Sigmoid colon (tissue), 7 donors: ENCODE results near the gene RARA. TPM values are rescaled to one million over a fixed set of nuclear protein-coding genes. Genes with fewer than 3 reads are reported as not detected.

Source experiments
- DNase-seq: peaks from one replicate; pipeline ENCODE4 v3.0.0-alpha.2; 2019
- H3K27ac ChIP-seq, 4 donors: fragments of 200-600 bp; sonication (generic); one replicate each; pipeline ENCODE4 v1.5.1; 2016 to 2019; ENCODE audit warnings: mild to moderate bottlenecking in 1 of 4
- H3K27me3 ChIP-seq, 3 donors: fragments of 200-600 bp; sonication (generic); one replicate each; pipeline ENCODE4 v1.5.1; 2019; ENCODE audit warnings: mild to moderate bottlenecking in 1 of 3
- H3K36me3 ChIP-seq, 4 donors: fragments of 200-600 bp; sonication (generic); one replicate each; pipeline ENCODE4 v1.5.1; 2016 to 2019
- H3K4me1 ChIP-seq, 4 donors: fragments of 200-600 bp; sonication (generic); one replicate each; pipeline ENCODE4 v1.5.1; 2017 to 2019
- H3K4me3 ChIP-seq, 4 donors: fragments of 200-600 bp; sonication (generic); one replicate each; pipeline ENCODE4 v1.5.1; 2017 to 2019; ENCODE audit warnings: mild to moderate bottlenecking in 2 of 4, moderate library complexity in 1 of 4
- H3K9me3 ChIP-seq, 4 donors: fragments of 200-600 bp in 3 of 4; sonication (generic) in 3 of 4; one replicate each; pipeline versions ENCODE4 v1.5.1 to v1.6.1; 2013 to 2019
- EP300 ChIP-seq, 4 donors: sonication (generic); formaldehyde crosslinking; IDR thresholded peaks; one replicate each; pipeline ENCODE4 v1.6.1; 2017; ENCODE audit warnings: antibody characterized with exemption in 4 of 4
- POLR2A ChIP-seq, 2 donors: fragments of 450-650 bp; IDR thresholded peaks; one replicate each; pipeline ENCODE4 v1.6.1; 2016; ENCODE audit warnings: antibody characterized with exemption in 2 of 2, mild to moderate bottlenecking in 2 of 2, moderate library complexity in 2 of 2
- POLR2AphosphoS5 ChIP-seq, 4 donors: sonication (generic); formaldehyde crosslinking; IDR thresholded peaks; one replicate each; pipeline ENCODE4 v1.6.1; 2017; ENCODE audit warnings: antibody characterized with exemption in 4 of 4
- WGBS, 2 donors: extraction: QIAGEN DNeasy Blood & Tissue Kit; methylation state at CpG; one replicate each; pipeline ENCODE4 v1.1.7; 2013; 5-methylcytosine and 5-hydroxymethylcytosine counted together
- intact Hi-C: fragments of 100-400 bp; cut with DNase I; formaldehyde crosslinking; loops from one replicate; pipeline ENCODE4 v1.15.1; 2023
- polyA plus RNA-seq, 3 donors: library from polyadenylated mRNA; stranded (reverse); fragments of 200-250 nt; gene quantifications; one replicate each; pipeline ENCODE4 v1.2.3, GENCODE V29; 2013
- total RNA-seq, 4 donors: library from RNA; depleted of rRNA; stranded (reverse); fragments of >200 nt; gene quantifications; one replicate each; pipeline ENCODE4 v1.1.0, GENCODE V29; 2016
- TF ChIP-seq, protein P1 (sequence below), 4 experiments: fragments of 450-650 bp in 3 of 4; fragments of 200-600 bp in 1 of 4; IDR thresholded peaks; one replicate each; pipeline ENCODE4 v1.5.1; 2016 to 2019; ENCODE audit warnings: antibody characterized with exemption in 4 of 4, mild to moderate bottlenecking in 3 of 4, moderate library complexity in 2 of 4
- donor health status: healthy with polysubstance abuse.
- donor health status: Bipolar disorder and iron deficiency.
- donor health status: healthy.

The RARA gene
- total and polyA plus RNA-seq, 7 donors, result 15.8 to 29.6 (median 26.4) TPM

DNA sequence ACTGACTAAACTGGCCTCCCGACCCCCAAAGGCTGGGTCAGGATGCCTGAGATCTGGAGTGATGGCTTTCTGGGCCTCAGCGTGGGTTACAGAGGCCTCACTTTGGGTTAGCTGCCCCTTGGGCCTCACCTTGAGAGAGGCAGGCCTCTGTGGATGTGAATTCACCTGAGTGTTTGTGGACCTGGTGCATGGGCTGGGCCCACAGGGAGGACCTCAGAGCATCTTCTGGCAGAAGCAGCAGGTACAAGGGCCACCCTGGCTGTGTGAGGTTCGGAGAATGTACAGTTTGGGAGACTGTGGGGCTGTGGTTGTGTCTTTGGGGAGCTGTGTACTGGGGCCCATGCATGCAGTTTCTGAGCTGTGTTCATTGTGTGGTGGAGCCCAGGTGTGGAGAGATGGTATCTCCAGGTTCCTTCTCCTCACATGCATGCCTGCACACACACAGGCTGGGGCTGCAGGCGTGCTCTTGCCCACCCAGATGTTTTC, 18.3 kb downstream of the RARA start:
- Histone ChIP-seq H3K4me3 (no peak overlapping the region), H3K27ac (peak overlapping the region; percentile 93 to 98 (median 96)), H3K9me3 (no peaks in the 10 kb centered on the region), H3K4me1 (peaks cover 0 to 100% (median 100%) of the 10 kb centered on the region in 4 donors), H3K27me3 (no peaks in the 10 kb centered on the region), H3K36me3 (no peaks in the 10 kb centered on the region)
- intact Hi-C loops, result no loop called here
- no peak for DNase-seq
- TF ChIP-seq EP300 (IDR thresholded peaks at IDR 0.05) (no peak), POLR2AphosphoS5 (IDR thresholded peaks at IDR 0.05) (no peak), POLR2A (IDR thresholded peaks at IDR 0.05) (no peak)
- TF ChIP-seq, protein P1, sequence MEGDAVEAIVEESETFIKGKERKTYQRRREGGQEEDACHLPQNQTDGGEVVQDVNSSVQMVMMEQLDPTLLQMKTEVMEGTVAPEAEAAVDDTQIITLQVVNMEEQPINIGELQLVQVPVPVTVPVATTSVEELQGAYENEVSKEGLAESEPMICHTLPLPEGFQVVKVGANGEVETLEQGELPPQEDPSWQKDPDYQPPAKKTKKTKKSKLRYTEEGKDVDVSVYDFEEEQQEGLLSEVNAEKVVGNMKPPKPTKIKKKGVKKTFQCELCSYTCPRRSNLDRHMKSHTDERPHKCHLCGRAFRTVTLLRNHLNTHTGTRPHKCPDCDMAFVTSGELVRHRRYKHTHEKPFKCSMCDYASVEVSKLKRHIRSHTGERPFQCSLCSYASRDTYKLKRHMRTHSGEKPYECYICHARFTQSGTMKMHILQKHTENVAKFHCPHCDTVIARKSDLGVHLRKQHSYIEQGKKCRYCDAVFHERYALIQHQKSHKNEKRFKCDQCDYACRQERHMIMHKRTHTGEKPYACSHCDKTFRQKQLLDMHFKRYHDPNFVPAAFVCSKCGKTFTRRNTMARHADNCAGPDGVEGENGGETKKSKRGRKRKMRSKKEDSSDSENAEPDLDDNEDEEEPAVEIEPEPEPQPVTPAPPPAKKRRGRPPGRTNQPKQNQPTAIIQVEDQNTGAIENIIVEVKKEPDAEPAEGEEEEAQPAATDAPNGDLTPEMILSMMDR (IDR thresholded peaks at IDR 0.05), result no peak
- WGBS, 2 donors, result 67% methylated on average over 4 of the region's 4 CpGs

- Histone ChIP-seq H3K36me3 (no peaks in the 10 kb centered on the region), H3K4me3 (no peak overlapping the region), H3K27ac (peak overlapping the region; percentile 93 to 98 (median 96)), H3K9me3 (no peaks in the 10 kb centered on the region), H3K4me1 (peaks cover 0 to 100% (median 100%) of the 10 kb centered on the region in 4 donors), H3K27me3 (no peaks in the 10 kb centered on the region)
- intact Hi-C loops, result no loop called here
- 13 to 29% methylated on average over 3 of the region's 3 CpGs for WGBS, 2 donors
- TF ChIP-seq EP300 (IDR thresholded peaks at IDR 0.05) (no peak), POLR2A (IDR thresholded peaks at IDR 0.05) (no peak), POLR2AphosphoS5 (IDR thresholded peaks at IDR 0.05) (no peak)
- TF ChIP-seq, protein P1 (IDR thresholded peaks at IDR 0.05), result no peak
- peak; percentile 81 for DNase-seq
Measured at GRCh38 chr17:40327735-40328385, 18.9 kb downstream of the RARA start.

- no peaks in the 10 kb centered on the region for H3K36me3 ChIP-seq
- TF ChIP-seq POLR2AphosphoS5 (IDR thresholded peaks at IDR 0.05) (no peak), POLR2A (IDR thresholded peaks at IDR 0.05) (no peak)
- H3K27me3 ChIP-seq, result no peaks in the 10 kb centered on the region
- intact Hi-C loops, result no loop called here
- no peaks in the 10 kb centered on the region for H3K9me3 ChIP-seq
- H3K27ac ChIP-seq, result peak overlapping the region; percentile 93 to 98 (median 96)
- WGBS, 2 donors, result 85 to 89% methylated on average over 2 of the region's 2 CpGs
- no peak overlapping the region for H3K4me3 ChIP-seq
- peaks cover 0 to 100% (median 100%) of the 10 kb centered on the region in 4 donors for H3K4me1 ChIP-seq
- DNase-seq, result no peak
Measured at GRCh38 chr17:40328386-40328766, 19.4 kb downstream of the RARA start.

DNA sequence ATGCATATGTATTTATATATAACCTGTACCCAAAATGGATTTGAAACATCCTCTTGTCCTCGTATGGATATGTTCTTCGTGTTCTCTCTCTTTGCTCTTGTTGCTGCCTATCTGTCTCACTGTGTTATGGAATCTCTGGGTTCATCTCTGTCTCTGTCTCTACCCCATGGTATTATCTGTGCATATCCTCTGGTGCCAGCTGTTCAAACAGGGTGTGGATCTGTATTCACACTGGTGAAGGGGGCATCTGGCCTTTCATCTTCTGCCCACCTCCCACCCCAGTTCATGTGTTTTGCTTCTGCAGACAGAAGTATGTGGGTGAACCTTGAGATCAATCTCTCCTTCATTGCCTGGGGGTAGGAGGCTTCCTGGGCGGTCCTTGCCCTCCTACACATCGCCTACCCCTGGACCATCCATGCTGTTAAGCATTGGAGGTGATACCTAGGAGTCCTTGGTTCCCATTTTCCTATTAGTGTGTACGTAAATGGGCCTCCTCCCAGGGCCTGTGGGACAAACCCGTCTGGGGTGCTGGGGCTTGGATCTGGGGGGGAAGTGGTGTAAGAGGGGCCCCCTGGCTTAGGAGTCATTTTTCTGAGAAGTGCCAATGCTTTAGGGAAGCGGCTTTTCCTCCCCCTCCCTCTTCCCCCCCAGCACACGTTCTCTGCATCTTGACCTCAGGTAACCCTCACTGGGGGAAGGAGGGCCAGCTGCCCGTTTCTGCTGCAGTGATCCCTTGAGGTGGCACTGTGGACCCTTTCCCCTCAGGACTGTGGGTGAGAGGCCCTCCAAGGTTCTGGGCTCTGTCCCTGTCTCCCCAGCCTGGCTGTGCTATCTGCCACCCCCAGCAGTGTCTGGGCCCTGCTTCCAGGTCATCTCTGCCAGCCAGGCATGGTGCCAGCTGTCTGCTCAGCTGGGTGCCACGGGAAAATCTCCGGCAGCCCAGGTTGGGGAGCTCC, 21.1 kb downstream of the RARA start:
- no peaks in the 10 kb centered on the region for H3K9me3 ChIP-seq
- peak; percentile 85 for DNase-seq
- peak in 3 of 4 donors; percentile 33 to 54 (median 37) for TF ChIP-seq POLR2AphosphoS5 (IDR thresholded peaks at IDR 0.05)
- TF ChIP-seq, protein P1 (IDR thresholded peaks at IDR 0.05), result no peak
- intact Hi-C loops, result no loop called here
- peaks cover 0 to 100% (median 100%) of the 10 kb centered on the region in 4 donors for H3K4me1 ChIP-seq
- WGBS, 2 donors, result 27 to 35% methylated on average over 11 of the region's 11 CpGs
- no peaks in the 10 kb centered on the region for H3K27me3 ChIP-seq
- peak overlapping the region; percentile 87 to 98 (median 96) for H3K27ac ChIP-seq
- no peak overlapping the region for H3K4me3 ChIP-seq
- no peaks in the 10 kb centered on the region for H3K36me3 ChIP-seq
